CD4-positive, alpha-beta T cell treated with Interleukin-4 for 1 hour (primary cell): ENCODE data around the gene RUNX1.

Experiments used
- DNase-seq, 2 donors: peaks; one replicate each; pipeline ENCODE4 v3.0.0-alpha.2; 2020 to 2022

The RUNX1 gene

DNA sequence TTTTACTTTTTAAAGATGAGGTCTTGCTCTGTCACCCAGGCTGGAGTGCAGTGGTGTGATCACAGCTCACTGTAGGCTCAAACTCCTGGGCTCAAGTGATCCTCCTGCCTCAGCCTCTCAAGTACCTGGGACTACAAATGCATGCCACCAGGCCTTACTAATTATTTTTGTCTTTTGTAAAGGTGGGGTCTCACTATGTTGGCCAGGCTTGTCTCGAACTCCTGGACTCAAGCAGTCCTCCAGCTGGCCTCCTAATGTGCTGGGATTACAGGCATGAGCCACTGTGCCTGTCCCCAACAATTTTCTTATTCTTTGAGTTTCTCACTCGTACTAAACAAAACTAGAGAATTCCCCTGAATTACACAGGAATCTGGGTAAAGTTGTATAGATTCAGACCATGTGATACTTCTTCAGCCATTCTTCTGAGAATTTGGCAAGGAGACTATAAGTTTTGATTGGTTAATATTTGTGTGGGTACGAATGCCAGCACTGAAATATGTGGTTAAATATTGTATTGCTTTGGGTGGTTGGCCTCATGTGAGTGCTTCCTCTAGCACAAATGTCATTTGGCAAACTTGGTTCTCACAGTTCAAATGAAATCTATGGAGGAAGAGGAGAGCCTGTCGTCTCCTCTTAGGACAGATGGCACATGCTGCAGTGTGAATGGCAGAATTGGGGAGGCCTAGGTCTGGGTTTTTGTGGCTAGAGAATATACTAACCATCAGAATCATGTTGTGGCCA lies 104.9 kb downstream of the RUNX1 start:
- DNase-seq = peak in 1 of 2 donors; percentile 10

DNA sequence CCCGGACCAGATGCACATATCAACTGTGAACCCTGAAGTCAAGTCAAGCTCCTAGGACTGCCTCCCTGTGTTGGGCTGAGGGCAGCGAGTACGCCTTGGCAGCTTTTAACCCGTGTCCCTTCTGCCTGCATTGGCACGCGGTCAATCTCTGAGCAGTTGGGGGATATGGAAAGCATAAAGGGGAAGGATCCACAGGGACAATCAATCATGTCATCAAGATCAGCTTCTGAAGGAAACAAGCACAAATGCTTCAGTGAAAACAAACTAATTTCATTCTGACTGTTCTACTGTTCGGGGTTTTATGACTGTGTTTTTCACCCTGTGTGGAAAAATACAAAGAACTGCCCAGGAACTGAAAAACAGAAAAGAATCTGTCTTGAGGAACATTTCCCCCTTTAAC lies 106.2 kb downstream of the RUNX1 start:
- no peak for DNase-seq

DNA sequence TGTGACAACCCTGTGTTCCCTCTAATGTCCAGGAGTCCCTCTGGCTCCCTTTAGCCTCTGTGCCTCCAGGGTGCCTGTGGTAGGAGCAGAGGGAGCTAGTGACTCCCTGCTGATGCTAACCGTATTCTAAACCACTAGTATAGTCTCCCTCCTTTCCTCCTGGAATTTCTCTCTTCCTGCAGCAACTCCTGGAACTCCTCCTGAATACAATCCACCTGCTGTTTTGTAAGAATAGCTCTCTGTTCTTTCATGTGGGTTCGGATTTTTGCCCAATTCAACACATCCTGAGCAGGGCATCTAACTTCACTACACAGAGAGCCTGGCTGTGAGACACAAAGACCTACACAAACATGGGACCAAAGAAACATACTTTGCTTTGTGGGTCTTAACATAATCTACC lies 107.9 kb downstream of the RUNX1 start:
- no peak for DNase-seq

DNA sequence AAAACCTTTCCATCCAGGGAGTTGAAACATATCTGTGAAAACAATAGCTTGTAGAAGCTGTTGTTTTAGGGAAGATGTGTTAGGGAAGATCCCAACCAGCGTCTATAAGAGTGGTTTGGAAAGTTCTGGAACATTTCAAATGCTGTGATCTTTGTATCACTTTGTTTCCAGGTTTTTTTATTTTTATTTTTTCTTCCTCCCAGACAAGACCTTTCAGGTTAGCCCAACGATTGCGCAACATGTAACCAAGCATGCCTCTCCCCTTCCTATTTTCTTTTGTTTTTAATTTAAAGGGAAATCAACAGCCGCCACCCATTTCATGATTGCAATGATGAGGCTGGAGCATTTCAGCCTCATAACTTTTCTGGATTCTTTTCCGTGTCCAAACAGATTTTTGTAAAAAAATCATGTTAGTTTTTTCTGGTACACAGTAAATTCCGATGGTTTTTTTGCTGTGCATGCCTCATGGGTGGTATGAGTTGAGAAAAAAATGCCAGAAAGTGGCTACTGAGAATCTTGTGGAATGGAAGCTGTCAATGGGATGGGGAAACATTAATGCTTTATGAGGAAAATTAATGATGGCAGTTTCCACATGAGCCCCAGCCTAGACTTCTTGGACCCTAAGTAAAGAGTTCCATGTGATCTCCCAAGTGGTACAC lies 109.3 kb downstream of the RUNX1 start:
- DNase-seq = no peak

DNA sequence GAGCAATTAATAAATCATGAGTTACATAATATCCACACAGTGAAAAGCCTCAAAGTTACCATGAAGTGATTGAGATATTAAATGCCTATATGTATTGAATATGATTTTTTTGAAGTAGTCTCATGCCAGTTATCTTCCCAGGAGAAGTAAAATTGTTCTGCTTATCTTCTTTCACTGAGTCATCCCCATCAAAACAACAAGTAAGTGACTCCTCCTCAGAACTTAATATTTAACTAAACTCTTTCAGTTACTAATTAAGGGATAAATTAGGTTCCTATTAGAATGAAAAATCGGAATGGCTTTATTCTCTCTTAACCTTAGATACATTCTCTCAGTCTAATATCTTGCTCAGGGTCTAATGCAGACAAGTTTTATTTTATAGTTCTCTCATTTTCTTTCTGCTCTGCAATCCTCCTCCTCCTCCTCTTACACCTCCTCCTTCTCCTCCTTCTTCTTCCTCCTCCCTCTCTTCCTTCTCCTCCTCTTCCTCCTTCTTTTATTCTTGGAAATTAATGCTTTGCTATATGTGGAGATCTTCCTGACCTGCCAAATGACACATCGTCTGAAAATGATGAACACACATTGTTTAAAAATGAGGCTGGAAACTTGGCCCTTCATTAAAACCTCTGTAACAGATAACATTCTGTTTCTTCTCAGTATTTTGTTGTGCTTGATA lies 110.9 kb downstream of the RUNX1 start:
- DNase-seq = no peak

DNA sequence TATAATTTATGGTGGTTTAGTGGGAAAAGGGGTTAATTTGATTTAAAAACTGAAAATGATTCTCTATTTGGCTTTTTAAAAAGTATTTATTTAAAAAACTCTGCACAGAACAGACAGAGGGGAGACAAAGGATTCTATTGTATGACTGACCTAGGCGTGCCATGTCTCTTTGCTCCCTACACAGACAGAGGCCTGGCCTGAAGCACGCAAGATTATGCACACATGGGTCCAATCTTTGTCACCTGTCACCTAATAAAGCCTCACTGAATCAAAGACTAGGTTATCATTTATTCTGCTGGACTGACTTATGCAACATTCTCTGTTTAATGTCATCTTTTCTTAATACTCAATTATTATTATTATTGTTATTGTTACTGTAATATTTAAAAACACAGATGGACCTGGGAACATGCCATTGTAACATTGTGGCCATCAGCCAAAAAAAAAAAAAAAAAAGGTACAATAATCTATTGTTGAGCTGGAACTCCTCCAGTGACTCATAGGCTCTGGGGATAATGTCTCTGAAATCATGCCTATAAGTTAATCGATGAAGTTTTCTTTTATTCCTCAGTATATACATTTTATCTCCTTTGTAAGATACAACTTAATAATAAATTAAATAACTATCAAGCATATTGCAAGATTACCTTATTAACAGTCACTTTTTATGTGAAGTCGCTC lies 112.1 kb downstream of the RUNX1 start:
- DNase-seq = no peak

DNA sequence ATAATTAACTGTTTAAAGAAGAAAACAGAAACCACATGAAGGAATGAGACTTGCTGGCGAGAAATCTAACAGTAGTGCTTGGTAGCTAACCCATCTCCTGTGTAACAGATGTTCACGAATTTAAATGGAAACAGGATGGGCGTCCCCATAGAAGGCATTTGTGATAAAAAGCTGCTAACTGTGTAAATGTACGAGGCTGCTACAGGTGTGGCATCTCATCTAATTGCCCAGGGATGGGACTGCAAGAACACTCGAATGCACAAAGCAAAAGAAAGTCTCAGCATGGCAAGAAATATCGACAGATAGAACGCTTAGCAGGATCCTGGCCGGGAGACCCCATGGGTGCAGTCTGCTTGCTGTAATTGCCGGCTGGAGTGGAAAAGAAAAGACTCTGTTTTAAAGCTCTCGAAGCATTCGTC lies 112.7 kb downstream of the RUNX1 start:
- peak; percentile 13 to 65 for DNase-seq

DNA sequence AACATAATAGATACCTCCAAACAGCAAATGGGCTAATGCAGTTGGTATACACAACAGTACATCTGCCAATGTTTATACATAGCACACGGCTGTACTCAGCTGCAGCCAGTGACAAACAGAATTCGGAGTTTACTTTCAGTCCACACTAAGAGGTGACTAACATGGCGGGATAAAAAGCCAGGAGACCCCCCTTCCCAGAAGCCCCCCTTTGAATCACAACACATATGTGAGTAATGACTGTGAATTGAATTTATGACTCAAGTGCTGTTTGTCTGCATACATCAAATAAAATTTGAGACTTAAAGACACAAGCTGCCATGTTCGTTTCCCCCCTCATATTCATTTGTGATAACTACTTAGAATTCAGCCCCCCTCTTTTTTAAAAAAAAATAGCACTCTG lies 113.2 kb downstream of the RUNX1 start:
- no peak for DNase-seq

DNA sequence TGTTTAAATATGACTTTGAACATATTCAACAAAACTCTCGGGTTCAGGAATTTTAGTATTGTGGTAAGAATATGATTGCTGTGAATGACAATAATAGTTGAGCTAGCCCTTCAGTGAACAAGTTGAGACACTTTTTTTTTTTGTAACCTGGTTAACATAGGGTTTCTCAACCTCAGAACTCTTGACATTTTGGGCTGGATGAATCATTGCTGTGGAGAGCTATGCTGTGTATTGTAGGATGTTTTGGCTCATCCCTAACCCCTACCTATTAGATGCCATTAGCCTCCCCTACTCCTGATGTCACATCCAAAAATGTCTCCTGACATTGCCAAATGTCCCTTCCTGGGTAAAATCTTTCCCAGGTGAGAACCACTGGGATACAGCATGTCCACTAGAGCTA lies 113.7 kb downstream of the RUNX1 start:
- peak in 1 of 2 donors; percentile 19 for DNase-seq

DNA sequence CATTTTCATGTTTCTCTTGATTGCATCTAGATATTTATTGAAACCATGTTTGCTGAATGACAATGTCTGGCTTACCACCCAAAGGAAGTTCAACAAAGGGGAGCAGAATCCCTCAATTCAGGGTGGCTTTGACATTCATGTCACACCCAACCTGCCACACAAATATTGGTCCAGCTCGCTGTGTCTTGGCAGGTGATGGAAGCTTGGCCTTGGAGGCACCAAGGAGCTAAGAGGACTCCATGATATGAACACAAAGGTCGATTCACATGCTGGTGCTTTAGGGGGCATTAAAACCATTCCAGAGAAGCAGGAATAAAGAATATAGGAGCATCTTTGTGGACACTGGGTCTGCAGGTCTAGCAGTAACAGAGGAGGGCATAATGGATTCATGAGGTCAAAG lies 114.8 kb downstream of the RUNX1 start:
- no peak for DNase-seq

DNA sequence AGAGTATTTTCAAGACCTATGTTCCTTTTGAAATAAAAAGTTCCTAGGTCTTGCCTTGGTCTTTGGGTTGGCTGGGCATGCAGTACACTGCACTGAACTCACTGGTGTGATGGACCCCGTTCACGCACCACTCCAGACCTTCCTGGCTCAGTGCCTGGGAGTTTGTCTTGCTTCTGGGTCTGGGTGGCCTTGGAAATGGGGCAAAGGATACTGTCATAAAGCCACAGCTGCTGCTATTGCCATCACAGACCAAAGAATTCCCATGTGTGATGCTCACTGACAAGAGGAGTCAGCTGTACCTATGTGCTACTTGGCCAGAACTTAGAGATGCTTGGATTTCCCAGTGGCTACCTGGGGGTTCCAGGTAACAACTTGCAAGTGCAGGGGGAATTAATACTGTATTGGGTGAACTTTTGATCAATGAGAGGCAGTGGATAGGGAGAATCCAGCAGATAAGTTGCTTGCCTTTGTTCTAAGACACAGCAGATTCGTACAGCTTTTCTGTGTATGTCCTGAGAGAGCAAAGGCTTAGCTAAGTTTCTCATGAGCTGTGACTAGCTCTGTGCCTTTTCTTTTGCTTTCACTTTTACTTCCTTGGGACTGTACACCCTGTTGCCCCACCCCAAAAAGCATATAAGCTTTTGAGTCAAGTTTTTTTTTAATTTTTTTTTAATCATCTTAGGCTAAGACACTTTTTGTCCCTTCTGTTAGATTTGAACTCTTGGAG lies 115.3 kb downstream of the RUNX1 start:
- peak; percentile 54 to 86 for DNase-seq

DNA sequence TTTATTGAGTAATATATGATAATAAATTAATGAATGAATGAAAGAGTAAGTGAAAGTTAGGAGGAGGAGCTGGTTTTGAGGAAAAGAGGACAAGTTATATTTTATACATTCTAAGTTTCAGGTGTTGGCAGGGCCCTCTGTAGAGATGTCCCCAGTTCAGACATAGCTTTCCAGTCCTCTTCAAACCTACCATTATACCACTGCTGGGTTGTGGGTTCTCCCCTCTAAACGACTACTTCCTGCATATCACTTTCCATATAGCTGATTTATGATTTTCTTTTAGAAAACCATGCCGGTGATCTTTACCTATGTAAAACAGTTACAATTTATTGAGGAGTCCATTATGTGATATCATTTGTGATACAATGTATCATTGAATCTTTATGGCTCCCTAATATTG lies 116.9 kb downstream of the RUNX1 start:
- peak in 1 of 2 donors; percentile 30 for DNase-seq

DNA sequence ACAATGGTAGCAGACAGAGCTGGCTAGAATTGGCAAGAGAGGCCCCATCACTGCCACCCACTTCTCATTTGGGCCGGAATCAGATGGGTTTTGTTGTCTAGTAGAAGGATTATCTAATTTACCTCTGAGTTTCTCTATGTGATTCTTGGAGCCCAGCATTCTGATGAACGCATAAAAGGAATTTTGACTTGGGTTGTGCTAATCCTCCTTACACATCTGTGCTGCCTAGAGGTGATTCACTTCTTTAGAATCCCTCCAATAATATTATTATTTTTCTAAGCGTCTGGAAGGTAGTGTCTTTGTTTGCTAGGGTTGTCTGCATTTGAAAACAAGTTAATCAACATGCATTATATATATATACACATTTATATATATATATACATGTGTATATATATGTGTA lies 118.1 kb downstream of the RUNX1 start:
- no peak for DNase-seq

DNA sequence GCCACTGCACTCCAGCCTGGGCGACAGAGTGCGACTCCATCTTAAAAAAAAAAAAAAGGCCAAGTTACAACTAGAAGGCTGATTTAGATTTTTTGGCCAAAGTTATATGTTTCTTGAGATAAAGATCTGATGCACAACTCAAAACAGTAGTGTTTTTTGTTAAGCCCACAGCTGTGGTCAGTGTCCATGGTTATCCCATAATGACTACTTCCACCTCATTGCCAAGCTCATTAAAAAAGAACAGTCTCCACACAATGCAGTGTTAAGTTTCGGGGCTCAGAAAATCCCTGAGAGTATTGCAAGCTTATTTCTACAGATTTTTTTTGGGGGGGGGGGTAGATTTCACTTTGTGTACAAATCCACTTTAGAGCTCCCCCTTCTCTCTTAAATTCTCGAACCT lies 120.5 kb downstream of the RUNX1 start:
- no peak for DNase-seq

DNA sequence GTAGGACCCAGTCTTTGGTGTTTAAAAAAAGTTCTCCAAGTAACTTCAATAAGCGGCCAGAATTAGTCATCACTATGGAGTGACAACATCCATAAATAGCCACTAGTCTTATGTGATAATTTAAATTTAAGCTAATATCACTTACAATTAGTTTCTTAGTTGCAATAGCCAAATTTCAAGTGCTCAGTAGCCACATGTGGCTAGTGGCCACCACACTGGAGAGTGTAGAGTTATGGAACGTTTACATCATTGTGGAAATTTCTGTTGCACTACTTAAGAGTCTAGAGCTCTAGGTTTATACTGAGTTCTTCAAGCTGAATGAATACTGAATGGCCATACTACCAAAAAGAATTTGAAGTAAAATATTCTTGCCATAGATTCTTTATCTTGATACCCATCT lies 121.1 kb downstream of the RUNX1 start:
- DNase-seq = no peak

DNA sequence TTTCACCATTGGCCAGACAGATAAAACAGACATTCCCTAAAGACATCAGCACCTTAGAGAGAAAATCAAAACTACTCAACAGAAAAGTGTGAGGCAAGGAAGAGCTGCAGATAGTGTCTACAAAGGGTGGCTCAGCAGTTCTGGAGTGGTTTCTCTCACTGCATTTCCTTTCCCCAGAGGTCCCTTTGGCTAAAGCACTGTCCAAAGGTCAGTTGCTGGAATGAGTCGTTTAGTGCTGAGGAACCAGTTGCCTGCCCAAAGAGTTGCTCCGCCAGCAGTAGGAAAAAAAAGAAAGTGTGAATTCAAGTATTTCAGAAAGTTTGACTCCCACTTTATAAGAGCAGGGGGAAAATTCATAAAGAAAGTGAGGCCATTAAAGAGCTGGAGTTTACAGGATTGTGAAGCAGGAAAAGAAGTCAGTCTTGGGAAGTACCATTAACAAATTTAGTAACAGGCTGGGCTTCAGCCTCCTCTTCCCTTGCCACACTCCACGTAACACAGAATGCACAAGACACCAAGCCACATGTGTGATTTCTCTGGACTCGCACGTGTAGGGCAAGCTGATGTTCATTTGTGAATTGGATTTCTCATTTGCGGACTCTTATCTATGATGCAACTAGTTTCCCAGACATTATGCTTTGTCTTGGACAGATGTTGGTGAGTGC lies 122.2 kb downstream of the RUNX1 start:
- DNase-seq = no peak

DNA sequence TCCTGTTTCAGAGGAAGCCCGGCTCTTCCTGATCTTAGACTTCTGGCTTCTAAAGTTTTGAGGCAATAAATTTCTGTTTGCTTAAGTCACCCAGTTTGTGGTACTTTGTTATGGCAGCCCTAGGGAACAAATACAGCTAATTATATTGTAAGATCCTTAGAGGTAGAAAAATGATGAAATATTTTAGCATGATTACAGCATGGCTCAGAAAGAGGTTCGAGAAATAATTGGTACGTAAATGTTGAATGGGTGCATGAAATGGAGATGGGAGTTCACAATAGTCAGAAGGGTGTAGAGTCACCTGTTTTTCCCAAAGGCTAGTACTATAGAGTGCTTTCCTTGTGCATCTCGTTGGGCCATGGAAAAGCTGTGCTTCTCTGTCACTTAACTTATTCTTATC lies 123.5 kb downstream of the RUNX1 start:
- DNase-seq = no peak

DNA sequence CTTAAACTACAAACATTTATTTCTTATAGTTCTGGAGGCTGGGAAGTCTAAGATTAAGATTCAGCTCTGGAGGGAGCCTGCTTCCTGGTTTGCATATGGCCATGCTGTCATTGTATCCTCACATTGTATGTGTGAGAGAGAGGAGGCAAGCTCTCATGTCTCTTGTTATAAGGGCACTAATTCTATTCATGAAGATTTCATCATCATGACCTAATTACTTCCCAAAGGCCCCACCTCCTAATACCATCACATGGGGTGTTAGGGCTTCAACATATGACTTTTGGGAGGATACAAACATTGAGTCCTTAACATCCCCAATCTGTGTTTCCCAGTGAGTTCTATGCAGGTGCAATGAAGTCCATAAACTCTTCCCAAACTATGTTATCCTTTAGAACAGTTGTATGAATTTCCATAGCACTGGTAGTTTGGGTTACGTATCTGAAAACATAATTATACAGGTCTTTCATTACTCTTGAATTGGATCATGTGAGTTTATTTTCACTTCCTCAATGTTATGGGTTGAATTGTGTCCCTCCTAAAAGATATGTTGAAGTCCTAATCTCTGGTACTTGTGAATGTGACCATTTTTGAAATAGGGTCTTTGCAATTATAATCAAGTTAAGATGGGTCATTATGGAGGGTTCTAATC lies 124.2 kb downstream of the RUNX1 start:
- DNase-seq = no peak

DNA sequence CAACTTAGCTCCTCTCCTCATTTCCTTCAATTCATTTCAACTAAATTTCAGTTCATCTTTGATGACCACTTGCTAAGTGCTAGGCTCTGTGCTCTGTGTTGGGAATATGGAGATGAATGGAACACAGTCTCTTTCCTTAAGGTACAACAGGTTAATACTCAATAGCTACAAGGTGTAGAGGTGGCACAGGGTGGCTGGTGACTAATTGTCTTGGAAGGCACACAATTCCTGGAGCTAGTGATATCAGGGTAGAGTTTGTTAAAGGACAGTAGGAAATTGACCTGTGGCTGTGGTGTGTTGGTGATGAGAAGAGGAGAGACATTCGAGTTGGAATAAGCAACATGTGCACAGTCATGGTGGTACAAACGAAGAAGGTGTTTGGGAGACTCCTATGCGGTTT lies 124.9 kb downstream of the RUNX1 start:
- DNase-seq = no peak

DNA sequence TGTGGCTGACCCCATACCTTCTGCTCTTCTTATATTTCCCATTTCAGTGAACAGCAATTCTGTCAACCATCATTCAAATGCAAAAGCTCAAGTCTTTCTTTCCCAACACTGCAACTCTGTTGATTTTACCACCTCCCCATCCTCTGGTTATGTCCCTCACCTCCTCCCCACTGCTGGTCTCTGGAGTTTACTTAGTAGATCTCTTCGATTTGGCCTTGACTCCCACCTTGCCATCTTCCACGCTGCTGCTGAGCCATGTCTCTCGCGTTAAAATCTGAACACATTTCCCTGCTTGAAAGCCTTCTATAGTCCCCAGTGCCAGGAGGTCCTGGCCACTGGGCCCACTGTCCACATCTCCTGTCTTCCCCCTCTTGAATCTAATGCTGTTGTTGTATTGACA lies 125.5 kb downstream of the RUNX1 start:
- DNase-seq = no peak

DNA sequence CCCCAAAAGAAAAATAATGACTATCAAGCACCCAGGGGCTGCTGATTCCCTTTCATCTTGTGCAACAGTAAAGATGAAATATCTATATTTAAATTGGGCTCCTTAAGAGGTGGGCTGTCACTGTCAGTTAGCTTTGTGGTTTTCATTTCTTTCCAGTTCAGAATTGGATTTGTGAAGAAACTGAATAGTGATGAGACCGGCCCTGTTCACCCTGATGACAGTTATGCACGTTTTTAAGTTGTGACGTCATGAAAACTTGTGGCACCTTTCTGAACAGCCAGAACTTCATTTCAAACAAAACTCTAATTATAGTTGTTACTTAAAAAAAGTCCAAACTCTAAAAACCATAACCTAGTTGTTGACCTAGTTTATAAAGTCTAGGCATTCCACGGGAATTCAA lies 125.9 kb downstream of the RUNX1 start:
- DNase-seq = no peak

DNA sequence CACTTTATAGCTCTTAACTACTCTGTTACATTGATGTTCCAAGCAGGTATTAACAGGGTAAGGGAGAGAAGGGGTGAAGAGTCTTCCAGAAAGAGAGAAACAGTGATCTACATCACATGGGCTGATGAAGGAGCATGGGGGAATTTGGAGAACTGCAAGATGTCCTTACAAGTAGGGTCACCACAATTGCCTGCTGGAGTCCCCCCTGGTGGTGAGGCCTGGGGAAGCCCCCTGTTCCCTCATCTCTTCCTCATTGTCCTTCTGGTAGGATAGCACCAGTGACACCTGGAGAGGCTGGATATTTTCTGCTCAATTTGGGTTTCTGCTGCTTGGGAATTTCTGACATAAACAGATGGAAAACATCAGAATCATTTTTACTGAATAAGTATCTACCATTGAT lies 126.6 kb downstream of the RUNX1 start:
- no peak for DNase-seq
